Measurements from ENCODE around the gene TTYH3.

The TTYH3 gene

DNA sequence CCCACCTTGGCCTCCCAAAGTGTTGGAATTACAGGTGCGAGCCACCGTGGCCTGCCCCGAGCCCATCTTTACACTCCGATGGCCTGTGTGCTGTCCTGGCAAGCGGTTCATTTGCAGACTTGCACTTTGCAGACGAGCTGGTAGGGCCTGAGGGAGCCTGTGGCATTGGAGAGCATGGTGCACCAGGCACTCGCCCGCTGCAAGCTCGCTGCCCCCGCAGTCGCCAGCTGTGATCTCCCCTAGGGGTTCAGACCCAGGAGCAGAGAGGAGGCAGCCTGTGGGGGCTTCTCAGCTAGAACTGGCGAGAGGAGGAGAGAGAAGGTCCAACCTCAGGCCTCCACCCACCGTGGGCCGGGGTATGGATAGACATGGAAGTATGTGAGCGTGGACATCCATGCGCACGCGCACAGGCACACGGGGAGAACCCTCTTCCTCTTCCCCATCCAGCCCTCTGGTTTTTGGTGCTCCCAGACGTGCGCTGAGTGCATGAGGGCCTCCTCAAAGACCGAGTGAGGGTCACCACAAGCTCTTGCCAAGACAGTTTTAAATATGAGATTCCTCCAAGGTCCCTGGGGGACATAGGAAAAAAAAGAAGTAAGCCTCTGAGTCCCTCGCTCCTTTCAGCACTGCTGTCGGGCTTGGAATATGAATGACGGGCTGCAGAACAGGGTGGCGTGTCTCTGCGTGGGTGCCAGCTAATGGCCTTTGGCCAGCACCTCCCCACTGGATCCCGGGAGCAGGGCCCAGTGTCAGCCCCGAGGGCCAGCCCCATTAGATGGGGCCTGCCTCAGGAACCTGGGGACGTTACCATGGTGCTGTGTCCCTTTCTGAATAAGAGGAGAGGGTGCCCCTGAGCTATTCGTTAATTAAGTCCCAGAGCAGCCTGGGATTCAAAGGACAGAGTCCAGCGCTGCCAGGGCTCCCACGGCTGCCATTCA lies 15.1 kb upstream of the TTYH3 start:
- no peaks in the 10 kb centered on the region for H3K27me3 ChIP-seq (ENCODE audit: low read depth)
- peaks cover 4% of the 10 kb centered on the region; the same call in 1 of the 2 replicates for H3K4me1 ChIP-seq
- no peaks in the 10 kb centered on the region for H3K9me3 ChIP-seq
- H3K36me3 ChIP-seq (replicated peaks), result no peaks in the 10 kb centered on the region
- in situ Hi-C loops (cut with MboI; ENCODE audit: low sequenced_read_pairs), result no loop called here
- no peak overlapping the region for H3K4me3 ChIP-seq
- DNase-seq (ENCODE audit: low spot score in 2 of 2), result no peak

DNA sequence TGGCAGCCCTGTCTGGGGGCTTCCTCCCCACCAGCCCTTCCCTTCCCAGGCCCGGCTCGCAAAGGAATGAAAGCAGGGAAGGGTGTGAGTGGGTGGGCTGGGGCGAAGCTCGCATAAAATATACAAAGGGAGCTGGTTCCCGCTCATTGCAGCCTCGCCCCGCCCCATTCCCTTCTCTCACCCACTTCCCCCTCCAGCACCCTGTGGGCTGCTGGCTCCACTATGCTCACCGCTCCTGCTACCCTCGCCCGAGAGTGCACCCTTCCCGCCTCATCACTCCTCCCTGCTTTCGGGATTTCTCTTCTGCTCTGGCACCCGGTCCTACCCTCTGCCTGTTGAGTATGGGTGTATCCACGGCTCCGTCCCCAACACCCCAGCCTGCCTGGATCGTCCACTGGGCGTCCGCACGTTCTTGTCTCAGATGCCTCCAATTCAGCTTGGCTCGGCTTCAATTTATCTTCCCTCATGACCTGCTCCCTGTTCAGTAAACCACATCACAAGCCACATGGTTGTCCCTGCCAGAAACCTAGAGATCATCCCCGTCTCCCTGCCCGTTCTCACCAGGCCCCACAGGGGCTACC lies 14.4 kb upstream of the TTYH3 start:
- in situ Hi-C loops (cut with MboI; ENCODE audit: low sequenced_read_pairs), result no loop called here
- Histone ChIP-seq H3K27me3 (ENCODE audit: low read depth) (no peaks in the 10 kb centered on the region), H3K4me1 (peaks cover 4% of the 10 kb centered on the region; the same call in 1 of the 2 replicates), H3K9me3 (no peaks in the 10 kb centered on the region), H3K36me3 (replicated peaks) (no peaks in the 10 kb centered on the region), H3K4me3 (no peak overlapping the region)
- DNase-seq (ENCODE audit: low spot score in 2 of 2), result no peak

DNA sequence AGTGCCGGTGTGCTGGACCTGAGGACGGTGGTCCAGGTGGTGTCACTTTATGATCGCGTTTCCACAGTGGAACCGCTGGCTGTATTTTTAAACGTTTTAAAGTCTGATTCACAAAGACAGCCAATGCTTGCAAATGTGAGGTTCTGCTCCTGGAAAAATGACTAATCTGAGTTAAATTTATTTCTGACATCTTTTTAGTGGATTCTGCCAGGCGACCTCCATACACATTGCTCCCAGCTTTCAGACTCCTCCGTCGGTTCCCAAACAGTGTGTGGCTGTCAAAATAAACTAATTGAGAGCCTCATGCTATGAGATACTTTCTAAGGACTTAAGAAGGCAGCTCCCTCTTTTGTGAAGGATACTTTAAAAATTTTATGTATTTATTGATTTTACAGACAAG lies 12.7 kb upstream of the TTYH3 start:
- H3K9me3 ChIP-seq, result no peaks in the 10 kb centered on the region
- no peak overlapping the region for H3K4me3 ChIP-seq
- no peaks in the 10 kb centered on the region for H3K36me3 ChIP-seq (replicated peaks)
- in situ Hi-C loops (cut with MboI; ENCODE audit: low sequenced_read_pairs), result no loop called here
- peaks cover 4% of the 10 kb centered on the region; the same call in 1 of the 2 replicates for H3K4me1 ChIP-seq
- DNase-seq (ENCODE audit: low spot score in 2 of 2), result no peak
- H3K27me3 ChIP-seq (ENCODE audit: low read depth), result no peaks in the 10 kb centered on the region

DNA sequence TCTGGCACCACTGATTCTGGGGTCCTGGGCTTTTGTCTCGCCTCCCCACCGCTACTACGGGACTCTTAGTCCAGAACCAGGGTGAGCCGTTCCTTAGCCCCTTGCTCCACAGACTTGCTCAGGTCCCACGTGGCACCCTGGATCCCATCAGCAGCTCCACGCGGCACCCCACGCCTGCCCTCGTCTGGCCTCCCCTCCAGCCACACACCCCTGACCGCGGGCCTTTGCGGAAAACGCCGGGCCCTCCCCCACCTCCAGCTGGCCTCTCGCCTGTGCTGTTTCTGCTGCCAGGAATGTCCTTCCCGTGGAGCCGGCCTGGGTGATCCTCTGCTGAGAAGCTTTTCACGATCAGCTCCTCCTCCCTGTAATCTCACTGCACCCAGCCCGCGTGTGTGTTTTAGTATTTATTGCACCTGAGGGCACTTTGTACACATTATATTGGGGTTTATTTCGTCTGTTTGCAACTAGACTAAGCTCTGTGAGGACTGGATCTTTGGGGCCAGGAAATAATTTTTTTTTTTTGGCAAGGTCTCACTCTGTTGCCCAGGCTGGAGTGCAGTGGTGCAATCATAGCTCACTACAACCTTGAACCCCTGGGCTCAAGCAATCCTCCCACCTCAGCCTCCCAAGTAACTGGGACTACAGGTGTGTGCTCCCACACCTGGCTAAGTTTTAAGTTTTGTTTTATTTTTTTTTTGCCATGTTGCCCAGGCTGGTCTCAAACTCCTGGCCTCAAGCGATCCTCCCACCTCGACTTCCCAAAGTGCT lies 10.5 kb upstream of the TTYH3 start:
- no peaks in the 10 kb centered on the region for H3K9me3 ChIP-seq
- peaks cover 4% of the 10 kb centered on the region; the same call in 1 of the 2 replicates for H3K4me1 ChIP-seq
- no peak for DNase-seq (ENCODE audit: low spot score in 2 of 2)
- H3K27me3 ChIP-seq (ENCODE audit: low read depth), result no peaks in the 10 kb centered on the region
- H3K36me3 ChIP-seq (replicated peaks), result no peaks in the 10 kb centered on the region
- in situ Hi-C loops (cut with MboI; ENCODE audit: low sequenced_read_pairs), result no loop called here
- H3K4me3 ChIP-seq, result no peak overlapping the region

DNA sequence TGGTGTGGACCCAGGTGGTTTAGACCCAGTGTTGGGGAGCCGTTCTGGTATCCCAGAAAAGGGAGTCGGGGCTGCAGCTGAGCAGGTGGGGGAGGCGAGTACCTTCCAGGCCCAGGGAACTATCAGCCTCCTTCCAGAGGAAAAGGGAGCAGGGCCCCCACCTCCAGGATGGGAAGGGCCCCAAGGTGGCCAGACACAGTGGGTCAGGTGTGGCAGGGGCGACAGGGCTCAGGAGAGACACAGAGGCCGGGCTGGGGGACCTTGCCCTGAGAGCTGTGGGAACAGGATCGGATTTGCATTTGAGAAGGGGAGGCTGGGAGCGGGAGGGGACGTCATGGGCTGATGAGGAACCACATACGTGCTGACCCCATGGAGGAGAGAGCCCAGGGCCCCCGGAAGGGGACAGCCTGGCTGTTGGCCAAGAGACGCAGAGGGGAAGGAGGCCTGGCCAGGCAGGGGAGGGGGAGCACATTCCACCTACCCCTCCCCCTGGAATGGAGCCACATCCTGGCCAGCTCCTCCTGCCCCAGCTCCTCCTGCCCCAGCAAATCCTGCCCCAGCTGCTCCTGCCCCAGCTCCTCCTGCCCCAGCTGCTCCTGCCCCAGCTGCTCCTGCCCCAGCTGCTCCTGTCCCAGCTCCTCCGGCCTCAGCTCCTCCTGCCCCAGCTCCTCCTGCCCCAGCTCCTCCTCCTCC lies 9.7 kb upstream of the TTYH3 start:
- Histone ChIP-seq H3K27me3 (ENCODE audit: low read depth) (no peaks in the 10 kb centered on the region), H3K4me1 (peaks cover 1% of the 10 kb centered on the region; the same call in 1 of the 2 replicates), H3K4me3 (no peak overlapping the region), H3K36me3 (replicated peaks) (no peaks in the 10 kb centered on the region), H3K9me3 (no peaks in the 10 kb centered on the region)
- in situ Hi-C loops (cut with MboI; ENCODE audit: low sequenced_read_pairs), result no loop called here
- DNase-seq (ENCODE audit: low spot score in 2 of 2), result peak in 1 of 2 experiments; percentile 46

DNA sequence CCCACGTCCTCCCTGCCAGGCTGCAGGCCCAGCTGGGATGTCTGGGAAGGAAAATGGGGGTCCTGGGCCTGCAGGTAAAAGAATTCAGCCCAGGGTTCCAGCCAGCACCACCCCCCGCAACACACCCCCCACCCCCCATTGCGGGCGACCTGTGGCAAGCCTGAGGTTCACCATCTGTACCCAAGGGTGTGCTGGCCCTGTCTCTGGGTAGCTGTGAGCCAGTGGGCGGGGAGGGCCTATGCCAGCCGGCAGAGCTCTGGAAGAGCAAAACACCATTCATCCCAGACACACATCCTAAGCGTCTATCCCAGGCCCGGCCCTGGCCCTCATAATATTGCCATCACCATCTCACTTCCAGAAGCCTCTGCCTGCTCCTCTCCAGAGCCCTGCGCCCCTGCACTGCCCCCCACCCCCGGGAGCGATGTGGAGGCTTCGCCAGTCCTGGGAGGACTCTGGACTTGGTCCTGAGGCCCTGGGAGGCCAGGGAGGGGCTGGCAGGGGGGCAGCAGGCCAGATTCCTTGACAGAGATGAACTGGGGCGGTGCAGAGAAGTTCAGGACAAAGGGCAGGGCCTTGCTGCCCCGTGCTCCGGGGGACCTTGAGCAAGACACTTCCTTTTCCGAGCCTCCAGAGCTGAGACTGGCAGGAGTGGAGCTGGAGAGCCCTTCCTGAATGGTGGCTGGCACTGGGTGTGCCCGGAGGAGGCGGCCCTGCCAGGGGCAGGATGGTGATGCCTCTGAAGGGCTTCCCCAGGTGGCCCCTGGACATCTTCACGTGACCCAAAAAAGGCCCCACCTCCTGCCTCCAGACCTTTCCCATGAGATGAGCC lies 8.7 kb upstream of the TTYH3 start:
- H3K4me3 ChIP-seq, result no peak overlapping the region
- H3K4me1 ChIP-seq, result no peaks in the 10 kb centered on the region
- no peaks in the 10 kb centered on the region for H3K36me3 ChIP-seq (replicated peaks)
- no peaks in the 10 kb centered on the region for H3K9me3 ChIP-seq
- in situ Hi-C loops (cut with MboI; ENCODE audit: low sequenced_read_pairs), result no loop called here
- no peaks in the 10 kb centered on the region for H3K27me3 ChIP-seq (ENCODE audit: low read depth)
- no peak for DNase-seq (ENCODE audit: low spot score in 2 of 2)

DNA sequence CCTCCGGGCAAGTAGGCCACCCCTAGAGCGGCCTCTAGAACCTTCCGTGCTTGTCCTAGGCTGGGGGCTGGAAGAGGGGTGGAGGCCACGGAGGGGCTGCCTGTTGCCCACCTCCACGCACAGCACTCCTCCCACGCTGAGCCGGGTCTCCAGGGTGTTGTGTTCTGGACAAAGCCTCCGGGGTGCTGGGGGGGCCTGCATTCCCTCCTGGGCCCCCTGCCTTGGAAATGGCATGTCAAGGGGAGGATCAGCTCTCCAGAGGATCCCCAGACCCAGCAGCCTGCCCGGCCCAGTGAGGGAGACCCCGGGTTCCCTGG lies 8.1 kb upstream of the TTYH3 start:
- Histone ChIP-seq H3K36me3 (replicated peaks) (no peaks in the 10 kb centered on the region), H3K4me1 (no peaks in the 10 kb centered on the region), H3K4me3 (no peak overlapping the region), H3K27me3 (ENCODE audit: low read depth) (no peaks in the 10 kb centered on the region), H3K9me3 (no peaks in the 10 kb centered on the region)
- no peak for DNase-seq (ENCODE audit: low spot score in 2 of 2)
- in situ Hi-C loops (cut with MboI; ENCODE audit: low sequenced_read_pairs), result no loop called here

DNA sequence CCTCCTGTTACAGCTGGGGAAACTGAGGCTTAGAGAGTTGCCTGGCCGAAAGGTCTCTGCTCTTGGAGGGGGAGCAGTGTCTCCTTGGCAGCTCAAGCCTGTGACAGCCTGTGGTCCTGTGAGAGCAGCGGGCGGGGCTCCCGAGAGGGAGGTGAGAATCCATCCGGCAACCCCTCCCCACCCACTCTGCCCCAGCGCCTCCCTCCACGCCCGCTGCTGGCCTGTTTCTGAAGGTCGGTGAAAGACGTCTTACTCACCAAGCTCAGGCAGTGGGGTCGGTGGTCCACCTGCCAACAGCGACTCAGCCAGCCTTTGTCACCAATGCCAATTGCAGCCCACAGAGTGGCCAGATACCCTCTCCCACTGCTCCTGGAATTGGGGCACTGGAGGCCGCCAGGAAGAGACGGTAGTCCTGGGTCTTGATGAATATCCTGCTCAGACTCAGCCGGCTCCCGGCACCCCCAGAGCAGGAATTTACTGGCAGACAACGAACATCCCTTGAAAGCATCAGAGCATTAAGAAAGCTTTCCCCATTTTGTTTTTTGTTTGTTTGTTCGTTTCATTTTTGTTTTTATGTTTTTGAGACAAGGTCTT lies 7.4 kb upstream of the TTYH3 start:
- no peak overlapping the region for H3K4me3 ChIP-seq
- H3K4me1 ChIP-seq, result no peaks in the 10 kb centered on the region
- DNase-seq (ENCODE audit: low spot score in 2 of 2), result peak in 1 of 2 experiments; percentile 38
- no peaks in the 10 kb centered on the region for H3K9me3 ChIP-seq
- H3K27me3 ChIP-seq (ENCODE audit: low read depth), result no peaks in the 10 kb centered on the region
- in situ Hi-C loops (cut with MboI; ENCODE audit: low sequenced_read_pairs), result no loop called here
- H3K36me3 ChIP-seq (replicated peaks), result no peaks in the 10 kb centered on the region

DNA sequence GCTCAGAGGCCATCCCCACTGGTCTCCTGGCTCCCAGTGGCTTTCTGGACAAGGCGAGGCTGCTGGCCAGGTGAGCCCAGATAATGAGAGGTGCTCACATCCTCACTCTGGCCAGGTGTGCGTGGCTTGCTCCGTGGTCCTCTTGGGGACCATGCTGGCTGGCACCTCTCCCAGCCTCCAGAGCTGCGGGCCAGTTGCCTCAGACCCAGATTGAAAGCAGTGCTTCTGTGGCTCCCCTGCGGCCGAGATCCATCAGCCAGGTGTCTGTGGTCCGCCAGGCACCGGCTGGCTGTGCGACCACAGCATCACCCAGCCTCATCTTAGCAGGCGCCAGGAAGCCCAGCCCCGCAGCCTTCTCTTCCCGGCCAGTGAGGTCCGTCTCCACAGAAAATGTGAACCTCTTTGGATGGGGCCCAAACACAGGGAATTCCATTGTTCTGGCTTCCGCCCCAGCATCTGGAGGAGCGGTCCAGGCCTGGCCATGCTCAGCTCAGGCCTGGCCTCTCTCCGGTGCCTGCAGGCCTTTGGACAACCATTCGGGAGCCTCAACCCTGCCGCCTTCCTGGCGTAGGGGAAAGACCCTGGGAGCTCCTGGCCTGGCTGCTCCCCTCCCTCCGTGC lies 5.2 kb upstream of the TTYH3 start:
- in situ Hi-C loops (cut with MboI; ENCODE audit: low sequenced_read_pairs), result no loop called here
- no peak overlapping the region for H3K4me3 ChIP-seq
- peaks cover 3% of the 10 kb centered on the region; the same call in 1 of the 2 replicates for H3K4me1 ChIP-seq
- no peaks in the 10 kb centered on the region for H3K9me3 ChIP-seq
- H3K36me3 ChIP-seq (replicated peaks), result no peaks in the 10 kb centered on the region
- H3K27me3 ChIP-seq (ENCODE audit: low read depth), result no peaks in the 10 kb centered on the region
- no peak for DNase-seq (ENCODE audit: low spot score in 2 of 2)

DNA sequence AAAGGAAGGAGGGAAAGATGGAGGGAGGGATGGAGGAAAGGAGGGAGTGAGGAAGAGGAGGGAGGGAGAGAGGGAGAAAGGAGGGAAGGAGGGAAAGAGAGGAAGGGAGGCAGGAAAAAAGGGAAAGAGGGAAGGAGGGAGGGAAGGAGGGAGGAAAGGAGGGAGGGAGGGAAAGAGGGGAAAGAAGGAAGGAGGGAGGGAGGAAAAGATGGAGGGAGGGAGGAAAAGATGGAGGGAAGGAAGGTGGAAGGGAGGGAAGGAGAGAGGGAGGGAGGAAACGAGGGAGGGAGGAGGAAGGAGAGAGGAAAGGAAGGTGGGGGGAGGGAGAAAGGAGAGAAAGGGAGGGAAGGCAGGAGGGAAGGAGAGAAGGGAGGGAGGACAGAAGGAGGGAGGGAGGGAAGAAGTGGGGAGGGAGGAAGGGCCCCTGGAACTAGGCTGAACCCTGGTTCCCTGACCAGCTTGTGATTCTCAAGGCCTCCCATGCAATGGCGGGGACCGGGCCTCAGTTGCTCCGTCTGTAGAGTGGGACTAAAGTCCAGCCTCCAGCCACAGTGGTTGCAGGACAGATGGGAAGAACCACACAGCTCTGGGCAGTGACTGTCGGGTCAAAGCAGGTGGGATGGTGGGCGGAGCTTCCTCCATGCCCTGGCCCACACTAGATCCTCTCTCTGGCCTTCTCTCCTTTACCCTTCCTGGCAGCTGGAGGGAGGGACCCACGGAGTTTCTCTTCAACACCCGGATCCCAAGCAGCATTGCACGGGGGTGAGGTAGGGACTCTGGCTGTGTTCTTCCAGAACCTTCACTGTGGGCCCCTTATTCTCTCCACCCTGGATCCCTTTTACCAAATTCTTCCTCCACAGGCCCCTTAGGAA lies 4.3 kb upstream of the TTYH3 start:
- H3K4me1 ChIP-seq, result peaks cover 3% of the 10 kb centered on the region; the same call in 1 of the 2 replicates
- no peak for DNase-seq (ENCODE audit: low spot score in 2 of 2)
- H3K27me3 ChIP-seq (ENCODE audit: low read depth), result no peaks in the 10 kb centered on the region
- no peaks in the 10 kb centered on the region for H3K9me3 ChIP-seq
- no peak overlapping the region for H3K4me3 ChIP-seq
- in situ Hi-C loops (cut with MboI; ENCODE audit: low sequenced_read_pairs), result no loop called here
- H3K36me3 ChIP-seq (replicated peaks), result no peaks in the 10 kb centered on the region

DNA sequence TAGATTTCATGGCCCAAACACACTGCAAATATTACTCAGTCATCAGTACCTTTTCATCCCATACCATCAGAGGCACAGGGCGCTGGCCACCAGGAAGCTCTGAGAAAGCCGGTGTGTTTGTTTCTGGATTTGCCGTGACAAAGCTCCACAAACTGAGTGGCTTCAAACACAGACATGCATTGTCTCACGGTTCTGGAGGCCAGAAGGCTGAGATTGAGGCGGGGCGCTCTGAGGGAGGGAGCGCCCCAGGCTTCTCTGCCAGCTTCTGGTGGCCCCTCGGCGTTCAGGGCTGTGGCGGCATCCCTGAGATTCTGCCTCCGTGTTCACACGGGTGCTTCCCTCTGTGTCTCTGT lies 3.7 kb upstream of the TTYH3 start:
- Histone ChIP-seq H3K4me3 (no peak overlapping the region), H3K4me1 (peaks cover 3% of the 10 kb centered on the region; the same call in 1 of the 2 replicates), H3K9me3 (no peaks in the 10 kb centered on the region), H3K27me3 (ENCODE audit: low read depth) (no peaks in the 10 kb centered on the region), H3K36me3 (replicated peaks) (no peaks in the 10 kb centered on the region)
- in situ Hi-C loops (cut with MboI; ENCODE audit: low sequenced_read_pairs), result no loop called here
- no peak for DNase-seq (ENCODE audit: low spot score in 2 of 2)

DNA sequence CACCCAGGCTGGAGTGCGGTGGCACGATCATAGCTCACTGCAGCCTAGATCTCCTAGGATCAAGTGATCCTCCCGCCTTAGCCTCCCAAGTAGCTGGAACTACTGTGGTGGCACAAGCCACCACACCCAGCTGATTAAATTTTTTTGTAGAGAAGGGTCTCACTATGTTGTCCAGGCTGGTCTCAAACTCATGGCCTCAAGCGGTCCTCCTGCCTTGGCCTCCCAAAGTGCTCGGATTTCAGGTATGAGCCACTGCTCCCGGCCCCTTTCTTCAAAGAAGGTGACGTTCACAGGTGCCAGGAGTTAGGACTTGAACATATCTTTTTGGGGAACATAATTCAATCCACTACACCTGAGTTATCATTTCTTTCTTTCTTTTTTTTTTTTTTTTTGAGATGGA lies 2.9 kb upstream of the TTYH3 start:
- Histone ChIP-seq H3K9me3 (no peaks in the 10 kb centered on the region), H3K27me3 (ENCODE audit: low read depth) (no peaks in the 10 kb centered on the region), H3K36me3 (replicated peaks) (no peaks in the 10 kb centered on the region), H3K4me1 (peaks cover 8% of the 10 kb centered on the region), H3K4me3 (no peak overlapping the region)
- no peak for DNase-seq (ENCODE audit: low spot score in 2 of 2)
- in situ Hi-C loops (cut with MboI; ENCODE audit: low sequenced_read_pairs), result no loop called here

Measured in HAP-1 (cell line).